ENCODE data around the gene ZFP64. TPM values are rescaled to one million over a fixed set of nuclear protein-coding genes. Genes with fewer than 3 reads are reported as not detected.
A peak's percentile ranks its signal among the peaks of the same experiment; 100 is the strongest.

The ZFP64 gene
- total RNA-seq, 5 donors from 2014 or later (not counting 1 experiment from before 2014, with no cell fraction given), result 8.1 to 12.1 (median 11.7) TPM

DNA sequence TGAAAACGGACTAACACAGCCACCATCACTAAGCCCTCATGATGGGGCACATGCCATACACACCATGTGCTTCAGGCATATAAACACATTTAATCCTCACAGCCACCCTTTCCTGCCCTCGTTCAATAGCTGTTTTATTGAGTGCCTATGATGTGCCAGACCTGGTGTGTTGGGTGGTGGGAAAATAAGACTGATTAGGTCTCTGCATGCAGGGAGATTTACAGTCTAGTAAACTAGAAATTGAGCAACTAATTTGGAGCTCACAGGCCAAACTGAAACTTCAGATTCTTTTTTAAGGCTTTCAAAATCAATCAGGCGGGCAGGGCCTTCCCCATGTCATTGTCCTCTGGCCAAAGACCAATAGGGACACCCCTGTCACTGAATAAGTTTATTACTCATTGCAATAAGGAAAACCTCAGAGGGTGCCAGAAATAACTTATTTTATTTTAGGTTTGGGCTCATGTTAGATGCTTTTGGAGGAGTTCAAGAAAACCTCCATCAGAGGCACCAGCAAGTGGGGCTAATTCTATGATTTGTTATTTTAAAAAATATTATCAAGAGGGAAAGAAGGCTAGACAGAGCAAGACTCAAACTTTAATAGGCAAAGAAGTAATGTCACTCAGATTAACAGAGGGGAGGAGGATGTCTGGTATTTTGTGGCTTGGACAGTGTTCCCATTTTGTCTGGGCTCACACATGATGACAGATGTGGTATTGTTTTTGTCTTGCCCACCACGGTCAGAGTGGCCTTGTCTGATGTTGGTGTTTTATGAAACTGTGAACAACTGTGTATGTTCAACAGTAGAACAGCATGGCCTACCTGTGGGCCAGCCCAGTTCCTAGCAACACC is 12.0 kb downstream of the ZFP64 start:
- H3K27ac Mint-ChIP-seq, result no peak overlapping the region
- Histone ChIP-seq H3K36me3 (ENCODE audit: control insufficient read depth in 2 of 2, extremely low read depth in 1 of 2, insufficient read depth in 1 of 2, low read length in 1 of 2) (peaks cover 7 to 24% of the 10 kb centered on the region in 2 donors), H3K27ac (ENCODE audit: low read length) (no peak overlapping the region), H3K27me3 (replicated peaks in 1 of 2; ENCODE audit: control insufficient read depth in 2 of 2, extremely low read depth in 1 of 2, insufficient read depth in 2 of 2, low read length in 1 of 2) (no peaks in the 10 kb centered on the region), H3K4me3 (ENCODE audit: control insufficient read depth in 1 of 2, extremely low read depth in 1 of 2, low read length in 1 of 2) (no peak overlapping the region), H3K9me3 (no peaks in the 10 kb centered on the region), H3K4me1 (ENCODE audit: control insufficient read depth in 1 of 2, extremely low read depth in 1 of 2, insufficient read depth in 2 of 2, low read length in 2 of 2) (no peaks in the 10 kb centered on the region)
- ATAC-seq (replicated peaks in 1 of 4) (no peak), DNase-seq (no peak)
- H3K9me3 Mint-ChIP-seq, result no peaks in the 10 kb centered on the region
- 60% methylated on average over 2 of the region's 4 CpGs for WGBS (ENCODE audit: insufficient coverage)
- no peak overlapping the region for H3K4me3 Mint-ChIP-seq
- CTCF ChIA-PET, result no interaction called here
- no peaks in the 10 kb centered on the region for H3K27me3 Mint-ChIP-seq
- POLR2A ChIA-PET, result no interaction called here
- H3K36me3 Mint-ChIP-seq, result peaks cover 33% of the 10 kb centered on the region
- H3K4me1 Mint-ChIP-seq, result peaks cover 0 to 2% (median 0%) of the 10 kb centered on the region in 3 donors

- ATAC-seq (replicated peaks in 1 of 4), result no peak
- Mint-ChIP-seq H3K4me3 (no peak overlapping the region), H3K27ac (no peak overlapping the region), H3K4me1 (peaks cover 0 to 2% (median 0%) of the 10 kb centered on the region in 3 donors), H3K36me3 (peaks cover 26% of the 10 kb centered on the region), H3K9me3 (no peaks in the 10 kb centered on the region), H3K27me3 (no peaks in the 10 kb centered on the region)
- WGBS (ENCODE audit: insufficient coverage), result 90% methylated on average over 2 of the region's 3 CpGs
- no peak overlapping the region for H3K27ac ChIP-seq (ENCODE audit: low read length)
- H3K9me3 ChIP-seq, result no peaks in the 10 kb centered on the region
- H3K4me1 ChIP-seq (ENCODE audit: control insufficient read depth in 1 of 2, extremely low read depth in 1 of 2, insufficient read depth in 2 of 2, low read length in 2 of 2), result no peaks in the 10 kb centered on the region
- peaks cover 7 to 18% of the 10 kb centered on the region in 2 donors for H3K36me3 ChIP-seq (ENCODE audit: control insufficient read depth in 2 of 2, extremely low read depth in 1 of 2, insufficient read depth in 1 of 2, low read length in 1 of 2)
- no peaks in the 10 kb centered on the region for H3K27me3 ChIP-seq (replicated peaks in 1 of 2; ENCODE audit: control insufficient read depth in 2 of 2, extremely low read depth in 1 of 2, insufficient read depth in 2 of 2, low read length in 1 of 2)
- ChIA-PET CTCF (interaction anchor here (0.5 kb wide), 2 partner anchors 65 to 1473 kb away, joined by 4 to 7 read pairs; no protein-coding TSS in a partner anchor), POLR2A (interaction anchor here in 1 of 2 donors (0.6 kb wide), 1 partner anchor 56 kb away, joined by 3 read pairs; no protein-coding TSS in a partner anchor)
- no peak overlapping the region for H3K4me3 ChIP-seq (ENCODE audit: control insufficient read depth in 1 of 2, extremely low read depth in 1 of 2, low read length in 1 of 2)
- no peak for DNase-seq
Measured at GRCh38 chr20:52178691-52179090, 12.9 kb downstream of the ZFP64 start.

GRCh38 chr20:52175840-52176239 is 15.7 kb downstream of the ZFP64 start:
- H3K27ac Mint-ChIP-seq, result no peak overlapping the region
- H3K27me3 ChIP-seq (replicated peaks in 1 of 2; ENCODE audit: control insufficient read depth in 2 of 2, extremely low read depth in 1 of 2, insufficient read depth in 2 of 2, low read length in 1 of 2), result no peaks in the 10 kb centered on the region
- peaks cover 0 to 14% of the 10 kb centered on the region in 2 donors for H3K36me3 ChIP-seq (ENCODE audit: control insufficient read depth in 2 of 2, extremely low read depth in 1 of 2, insufficient read depth in 1 of 2, low read length in 1 of 2)
- no peaks in the 10 kb centered on the region for H3K4me1 ChIP-seq (ENCODE audit: control insufficient read depth in 1 of 2, extremely low read depth in 1 of 2, insufficient read depth in 2 of 2, low read length in 2 of 2)
- H3K4me3 ChIP-seq (ENCODE audit: control insufficient read depth in 1 of 2, extremely low read depth in 1 of 2, low read length in 1 of 2), result no peak overlapping the region
- H3K4me3 Mint-ChIP-seq, result no peak overlapping the region
- DNase-seq, result no peak
- ATAC-seq (replicated peaks in 1 of 4), result no peak
- no peak overlapping the region for H3K27ac ChIP-seq (ENCODE audit: low read length)
- no peaks in the 10 kb centered on the region for H3K9me3 ChIP-seq
- no peaks in the 10 kb centered on the region for H3K27me3 Mint-ChIP-seq
- peaks cover 15% of the 10 kb centered on the region for H3K36me3 Mint-ChIP-seq
- ChIA-PET CTCF (no interaction called here), POLR2A (no interaction called here)
- H3K9me3 Mint-ChIP-seq, result no peaks in the 10 kb centered on the region
- over 99% methylated on average over 13 of the region's 18 CpGs for WGBS (ENCODE audit: insufficient coverage)
- H3K4me1 Mint-ChIP-seq, result peaks cover 0 to 2% (median 0%) of the 10 kb centered on the region in 3 donors

DNA sequence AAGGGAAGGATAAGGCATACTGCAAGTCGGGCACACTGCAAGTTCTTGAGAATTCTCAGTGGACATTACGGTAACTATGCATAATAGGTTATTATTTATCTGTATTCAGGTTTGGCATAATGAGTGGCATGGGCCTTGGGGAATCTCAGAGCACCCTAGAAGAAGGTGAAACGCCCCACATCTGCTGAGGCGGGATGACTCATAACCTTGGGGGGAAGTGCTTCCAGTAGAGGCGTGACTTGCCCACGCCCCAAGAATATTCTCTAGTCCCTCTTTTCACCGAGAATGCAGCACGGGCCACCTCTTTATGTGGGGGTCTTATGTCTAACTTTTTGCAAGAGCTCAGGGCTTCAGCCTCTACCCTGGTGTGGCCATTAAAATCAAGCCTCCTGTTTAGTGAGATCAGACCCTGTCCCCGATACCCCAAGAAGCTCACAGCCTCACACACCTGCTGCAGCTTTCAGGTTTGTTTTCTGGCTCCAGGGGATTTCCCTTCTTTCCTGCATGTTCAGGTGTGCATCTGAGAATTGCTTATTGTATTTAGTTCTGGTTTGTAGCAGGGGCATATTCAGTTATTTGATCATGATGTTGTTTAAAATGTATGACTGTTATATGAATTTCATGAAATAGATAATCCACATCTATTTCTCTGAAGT is 19.1 kb downstream of the ZFP64 start:
- CTCF ChIA-PET, result no interaction called here
- Histone ChIP-seq H3K4me1 (ENCODE audit: control insufficient read depth in 1 of 2, extremely low read depth in 1 of 2, insufficient read depth in 2 of 2, low read length in 2 of 2) (no peaks in the 10 kb centered on the region), H3K4me3 (ENCODE audit: control insufficient read depth in 1 of 2, extremely low read depth in 1 of 2, low read length in 1 of 2) (no peak overlapping the region), H3K36me3 (ENCODE audit: control insufficient read depth in 2 of 2, extremely low read depth in 1 of 2, insufficient read depth in 1 of 2, low read length in 1 of 2) (peaks cover 0 to 11% of the 10 kb centered on the region in 2 donors), H3K27ac (ENCODE audit: low read length) (no peak overlapping the region), H3K9me3 (no peaks in the 10 kb centered on the region), H3K27me3 (replicated peaks in 1 of 2; ENCODE audit: control insufficient read depth in 2 of 2, extremely low read depth in 1 of 2, insufficient read depth in 2 of 2, low read length in 1 of 2) (no peaks in the 10 kb centered on the region)
- Mint-ChIP-seq H3K36me3 (peaks cover 20% of the 10 kb centered on the region), H3K4me1 (peaks cover 0 to 8% (median 0%) of the 10 kb centered on the region in 3 donors), H3K27me3 (no peaks in the 10 kb centered on the region), H3K4me3 (no peak overlapping the region), H3K27ac (no peak overlapping the region), H3K9me3 (no peaks in the 10 kb centered on the region)
- 74% methylated on average over 3 of the region's 9 CpGs for WGBS (ENCODE audit: insufficient coverage)
- DNase-seq (no peak), ATAC-seq (replicated peaks in 1 of 4) (no peak)
- POLR2A ChIA-PET, result interaction anchor here in 1 of 2 donors (0.5 kb wide), 1 partner anchor 16 kb away, joined by 3 read pairs; no protein-coding TSS in a partner anchor

GRCh38 chr20:52171025-52171424 is 20.6 kb downstream of the ZFP64 start:
- WGBS (ENCODE audit: insufficient coverage), result 98% methylated on average over 6 of the region's 8 CpGs
- no peak overlapping the region for H3K27ac Mint-ChIP-seq

GRCh38 chr20:52168116-52168515 is 23.5 kb downstream of the ZFP64 start:
- H3K27me3 Mint-ChIP-seq, result no peaks in the 10 kb centered on the region
- CTCF ChIA-PET, result no interaction called here
- Histone ChIP-seq H3K4me3 (ENCODE audit: control insufficient read depth in 1 of 2, extremely low read depth in 1 of 2, low read length in 1 of 2) (no peak overlapping the region), H3K9me3 (no peaks in the 10 kb centered on the region), H3K27me3 (replicated peaks in 1 of 2; ENCODE audit: control insufficient read depth in 2 of 2, extremely low read depth in 1 of 2, insufficient read depth in 2 of 2, low read length in 1 of 2) (no peaks in the 10 kb centered on the region), H3K36me3 (ENCODE audit: control insufficient read depth in 2 of 2, extremely low read depth in 1 of 2, insufficient read depth in 1 of 2, low read length in 1 of 2) (peaks cover 0 to 34% of the 10 kb centered on the region in 2 donors), H3K27ac (ENCODE audit: low read length) (no peak overlapping the region), H3K4me1 (ENCODE audit: control insufficient read depth in 1 of 2, extremely low read depth in 1 of 2, insufficient read depth in 2 of 2, low read length in 2 of 2) (no peaks in the 10 kb centered on the region)
- H3K4me1 Mint-ChIP-seq, result peaks cover 0 to 8% (median 0%) of the 10 kb centered on the region in 3 donors
- DNase-seq, result no peak
- POLR2A ChIA-PET, result no interaction called here
- no peak overlapping the region for H3K4me3 Mint-ChIP-seq
- H3K9me3 Mint-ChIP-seq, result peaks cover 0 to 2% (median 0%) of the 10 kb centered on the region in 3 donors
- no peak for ATAC-seq (replicated peaks in 1 of 4)
- H3K27ac Mint-ChIP-seq, result peak overlapping the region in 1 of 2 donors; percentile 17
- WGBS (ENCODE audit: insufficient coverage), result 91% methylated on average over 1 of the region's 1 CpG
- H3K36me3 Mint-ChIP-seq, result peaks cover 48% of the 10 kb centered on the region

More at GRCh38 chr20:52171025-52171424, 20.6 kb downstream of the ZFP64 start:
- Histone ChIP-seq H3K27ac (ENCODE audit: low read length) (no peak overlapping the region), H3K9me3 (no peaks in the 10 kb centered on the region), H3K4me1 (ENCODE audit: control insufficient read depth in 1 of 2, extremely low read depth in 1 of 2, insufficient read depth in 2 of 2, low read length in 2 of 2) (no peaks in the 10 kb centered on the region), H3K4me3 (ENCODE audit: control insufficient read depth in 1 of 2, extremely low read depth in 1 of 2, low read length in 1 of 2) (no peak overlapping the region), H3K27me3 (replicated peaks in 1 of 2; ENCODE audit: control insufficient read depth in 2 of 2, extremely low read depth in 1 of 2, insufficient read depth in 2 of 2, low read length in 1 of 2) (no peaks in the 10 kb centered on the region), H3K36me3 (ENCODE audit: control insufficient read depth in 2 of 2, extremely low read depth in 1 of 2, insufficient read depth in 1 of 2, low read length in 1 of 2) (peaks cover 0 to 14% of the 10 kb centered on the region in 2 donors)
- peaks cover 29% of the 10 kb centered on the region for H3K36me3 Mint-ChIP-seq
- no peak overlapping the region for H3K4me3 Mint-ChIP-seq
- H3K9me3 Mint-ChIP-seq, result peaks cover 0 to 2% (median 0%) of the 10 kb centered on the region in 3 donors
- no peaks in the 10 kb centered on the region for H3K27me3 Mint-ChIP-seq
- CTCF ChIA-PET, result no interaction called here
- H3K4me1 Mint-ChIP-seq, result peaks cover 0 to 8% (median 0%) of the 10 kb centered on the region in 3 donors
- no peak for ATAC-seq (replicated peaks in 1 of 4)
- POLR2A ChIA-PET, result no interaction called here
- DNase-seq, result no peak

Measured in T-cell (primary cell).